Amniotic epithelial cell (primary cell): ENCODE measurements around the gene TMED3.
A peak's percentile ranks its signal among the peaks of the same experiment; 100 is the strongest.

Experiments
- DNase-seq: peaks from one replicate; pipeline ENCODE4 v3.0.0-alpha.2; 2010; ENCODE audit warnings: low read depth

Gene TMED3

DNA sequence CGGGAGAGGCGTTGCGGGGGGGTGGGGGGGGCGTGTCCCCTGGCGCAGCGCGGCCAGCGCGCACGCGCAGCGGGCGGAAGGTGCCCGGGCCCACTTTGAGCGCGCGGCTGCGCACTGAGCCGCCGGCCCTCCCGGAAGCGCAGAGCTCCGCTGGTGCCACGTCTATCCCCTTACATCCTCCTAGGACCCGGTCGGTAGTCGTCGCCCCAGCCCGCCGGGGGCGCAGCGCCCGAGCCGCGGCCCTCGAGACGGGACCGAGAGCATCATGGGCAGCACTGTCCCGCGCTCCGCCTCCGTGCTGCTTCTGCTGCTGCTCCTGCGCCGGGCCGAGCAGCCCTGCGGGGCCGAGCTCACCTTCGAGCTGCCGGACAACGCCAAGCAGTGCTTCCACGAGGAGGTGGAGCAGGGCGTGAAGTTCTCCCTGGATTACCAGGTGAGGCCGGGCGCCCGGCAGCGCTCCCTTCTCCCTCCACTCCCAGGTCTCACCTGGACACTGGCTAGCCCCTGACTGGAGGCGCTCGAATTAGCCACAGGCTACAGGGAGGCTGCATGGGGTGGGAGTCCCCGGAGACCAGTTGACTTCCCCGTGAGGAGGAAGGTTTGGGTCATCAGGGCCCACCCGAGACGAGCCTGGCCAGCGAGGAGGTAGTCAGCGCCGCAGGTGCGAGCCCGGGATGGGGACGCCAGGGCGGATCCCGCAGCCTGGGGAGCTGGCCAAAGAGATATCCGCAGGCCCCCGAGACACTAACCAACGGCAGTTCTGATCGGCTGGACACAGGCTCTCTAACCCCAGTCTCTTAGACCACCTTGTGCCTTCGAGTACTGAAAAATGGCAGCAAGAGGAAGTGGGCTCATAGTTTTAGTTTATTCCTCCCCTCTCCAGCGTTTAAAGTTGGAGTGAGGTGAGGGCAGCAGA is at the start of gene TMED3:
Gene TMED3 (plus strand): TSS at position 128 of the 916 bp plus-strand sequence. CDS start 138 bp downstream, at position 266.
- DNase-seq = peak; percentile 79

DNA sequence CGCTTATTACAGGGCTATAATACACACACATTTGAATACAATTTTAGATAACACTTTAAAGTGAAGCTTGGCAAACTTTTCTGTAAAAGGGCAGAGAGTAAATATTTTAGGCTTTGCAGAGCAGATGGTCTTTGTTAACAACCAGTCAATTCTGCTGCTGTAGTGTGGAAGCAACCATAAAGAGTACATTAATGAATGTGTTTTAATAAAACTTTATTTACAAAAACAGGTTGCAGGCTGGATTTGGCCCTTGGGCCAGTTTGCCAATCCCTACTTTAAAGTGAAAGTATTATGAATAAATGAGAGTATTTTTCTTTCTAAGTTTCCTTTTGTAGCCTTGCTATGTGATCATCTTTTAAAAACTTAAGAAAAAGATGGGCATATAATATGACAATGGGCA is 49.1 kb upstream of the TMED3 start:
- DNase-seq = no peak

DNA sequence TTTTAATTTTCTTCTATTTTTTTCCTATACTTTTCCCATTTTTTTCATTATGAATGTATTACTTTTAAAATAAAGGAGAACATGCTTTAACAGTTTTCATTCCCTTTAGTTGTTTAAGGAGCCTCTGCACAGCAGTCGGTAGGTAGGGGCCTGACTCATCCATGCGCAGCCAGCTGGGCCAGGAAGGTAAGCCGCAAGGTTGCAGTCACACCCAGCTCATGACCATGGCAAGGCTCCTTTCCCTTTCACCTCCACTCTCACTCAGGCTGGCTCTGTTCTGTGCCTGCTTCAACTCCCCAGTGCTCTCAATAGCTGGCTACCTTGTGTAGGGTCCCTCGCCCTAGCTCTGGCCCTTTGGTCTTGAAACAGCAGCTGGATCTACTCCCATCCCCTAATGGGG is 45.7 kb upstream of the TMED3 start:
- DNase-seq = no peak

DNA sequence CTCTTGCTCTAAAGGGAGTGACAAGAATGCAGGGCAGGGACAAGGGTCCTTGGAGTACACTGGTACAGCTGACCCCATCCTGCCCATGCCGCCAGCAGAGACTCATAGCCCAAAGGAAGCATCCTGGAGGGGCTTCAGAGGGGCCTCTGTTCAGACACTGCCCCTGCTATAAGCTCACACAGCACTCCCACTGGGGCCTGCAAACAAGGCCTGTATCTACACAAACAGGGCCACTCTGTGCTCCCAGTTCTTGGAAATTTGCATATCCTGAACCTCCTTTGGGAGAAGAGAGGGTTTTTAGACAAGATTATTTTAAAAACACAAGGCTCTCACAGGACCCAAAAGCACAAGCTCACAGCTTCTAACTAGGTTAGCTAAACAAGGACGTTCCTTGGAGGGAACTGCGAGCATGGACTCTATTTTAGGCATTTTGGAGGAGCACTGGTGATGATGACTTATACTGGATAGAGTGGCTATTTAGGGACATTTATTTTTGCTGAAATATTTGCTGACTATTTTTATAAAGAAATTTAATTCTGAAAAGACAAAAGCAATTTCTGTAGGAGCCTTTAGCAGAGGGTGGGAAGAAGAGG is 44.8 kb upstream of the TMED3 start:
- DNase-seq = no peak

DNA sequence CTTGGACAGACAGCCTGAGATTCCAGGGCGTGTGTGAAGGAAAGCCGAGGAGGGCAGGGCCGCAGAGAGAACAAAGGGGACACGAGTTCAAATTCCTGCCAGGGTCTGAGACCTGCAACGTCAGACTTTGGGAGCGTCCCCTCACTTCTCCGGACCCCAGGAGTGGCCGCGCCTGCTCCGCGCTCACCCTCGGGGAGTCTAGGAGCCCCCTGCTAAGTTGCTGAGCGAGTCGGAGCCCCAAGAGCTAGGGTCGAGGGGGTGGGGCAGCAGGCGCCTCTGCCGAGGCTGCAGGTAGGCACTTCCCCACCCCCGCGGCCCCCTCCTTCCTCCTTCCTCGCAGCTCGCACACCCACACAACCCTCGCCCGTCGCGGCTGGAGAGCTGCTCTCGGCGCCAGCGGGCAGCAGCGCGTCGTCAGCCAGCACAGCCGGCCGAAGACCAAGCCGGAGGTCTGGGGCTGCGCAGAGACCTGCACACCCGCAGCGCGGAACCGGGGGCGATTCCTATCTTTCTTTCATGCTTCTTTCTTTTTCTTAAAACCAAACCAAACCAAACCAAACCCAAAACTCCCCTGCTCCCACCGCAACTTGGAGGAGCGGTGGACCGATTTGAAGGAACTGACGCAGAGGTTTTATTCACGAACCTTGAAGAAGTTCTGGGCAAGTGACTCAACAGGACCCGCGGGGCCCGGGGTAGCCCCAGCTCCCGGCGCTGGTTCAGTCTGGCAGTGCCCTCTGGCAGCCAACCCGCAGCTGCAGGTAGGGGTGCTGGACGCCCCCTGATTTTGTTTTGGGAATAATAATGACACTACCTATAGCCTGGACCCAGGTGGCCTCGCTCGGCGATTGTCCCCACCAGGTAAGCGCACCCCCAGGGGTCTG is 28.3 kb upstream of the TMED3 start, which contains the start of gene ANKRD34C:
Gene ANKRD34C (plus strand): TSS at position 352 of the 881 bp plus-strand sequence. CDS start 10,563 bp downstream, outside the sequence.
- no peak for DNase-seq

DNA sequence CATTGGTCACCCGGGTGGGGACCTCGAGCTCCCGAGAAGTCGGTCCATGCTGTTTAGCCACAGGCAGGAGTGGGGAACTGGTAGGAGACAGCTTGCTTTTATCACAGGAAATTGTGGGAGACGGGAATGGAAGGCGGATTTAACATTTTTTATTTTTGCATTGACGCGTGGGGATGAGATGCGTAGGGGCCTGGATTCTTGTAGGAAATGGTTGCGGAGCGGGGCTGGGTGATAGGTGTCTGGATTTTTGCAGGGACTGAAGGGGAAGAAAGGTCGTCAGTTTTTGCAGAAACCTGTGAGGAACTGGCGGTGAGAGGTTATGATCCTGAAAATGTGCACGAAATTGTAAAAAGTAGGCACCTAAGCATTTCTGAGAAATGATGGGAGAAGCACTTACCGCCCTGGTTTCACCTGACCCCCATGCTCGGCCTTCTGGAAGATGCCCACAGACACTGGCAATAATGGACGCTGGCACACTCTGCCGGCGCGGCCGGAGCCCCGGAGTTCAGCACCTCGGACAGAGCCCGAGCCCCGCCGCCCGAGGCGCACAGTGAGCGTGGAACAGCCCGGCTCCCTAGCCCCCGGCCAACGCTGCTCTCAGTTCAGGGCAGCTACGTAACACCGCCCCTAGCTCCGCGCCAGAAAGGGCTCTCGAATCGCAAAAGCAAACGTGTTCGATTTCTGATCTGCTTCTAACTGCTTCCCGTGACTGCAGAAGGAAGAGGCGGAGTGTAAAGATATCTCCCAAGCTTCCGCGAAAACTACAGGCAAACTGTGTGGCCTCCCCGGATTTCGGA is 27.5 kb upstream of the TMED3 start:
- peak; percentile 26 for DNase-seq

DNA sequence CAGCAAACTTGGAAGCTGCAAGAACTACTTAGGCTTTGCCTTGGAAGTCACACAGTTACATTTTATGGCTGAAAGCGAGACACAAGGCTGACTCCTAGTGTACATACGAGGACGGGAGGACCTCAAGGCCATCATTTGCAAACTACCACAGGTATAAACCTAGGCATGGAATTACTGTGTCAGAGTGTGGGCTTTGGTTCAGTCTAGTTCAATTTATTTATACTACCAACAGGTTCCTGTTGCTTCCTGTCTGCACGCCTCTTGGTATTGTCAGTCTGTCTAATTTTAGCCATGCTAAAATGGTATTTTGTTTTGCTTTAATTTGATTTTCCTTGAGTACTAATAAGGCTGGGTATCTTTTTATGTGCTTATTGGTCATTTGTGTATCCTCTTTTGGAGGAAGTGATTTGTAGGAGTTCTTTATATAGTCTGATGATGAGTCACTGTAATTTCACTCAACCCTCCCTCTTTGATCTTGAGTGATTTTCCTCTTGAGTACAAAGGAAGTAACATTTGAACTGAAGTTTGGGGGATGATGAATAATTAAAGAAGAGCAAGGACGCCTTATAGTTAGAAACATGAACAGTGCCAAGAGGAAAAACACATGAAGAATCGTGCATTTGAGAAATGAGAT is 20.2 kb upstream of the TMED3 start:
- no peak for DNase-seq

DNA sequence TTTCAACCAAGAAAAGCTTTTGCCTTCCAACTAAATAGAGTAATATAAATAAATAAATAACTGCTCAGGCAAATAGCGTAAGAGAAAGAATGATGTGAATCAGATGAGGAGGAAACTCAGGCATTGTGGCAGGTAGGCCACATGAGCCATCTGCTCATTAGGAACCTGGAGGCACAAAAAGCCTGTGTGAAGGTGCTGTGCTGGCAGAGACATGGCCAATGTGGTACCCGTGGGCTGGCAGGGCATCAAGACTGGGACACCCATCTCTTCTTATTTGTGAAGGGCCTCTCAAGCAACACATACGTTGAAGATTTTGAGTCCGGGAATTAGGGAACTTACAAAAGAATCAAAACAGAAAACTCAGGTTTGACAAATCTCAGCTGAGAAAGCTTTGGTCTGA is 18.9 kb upstream of the TMED3 start:
- DNase-seq = no peak

DNA sequence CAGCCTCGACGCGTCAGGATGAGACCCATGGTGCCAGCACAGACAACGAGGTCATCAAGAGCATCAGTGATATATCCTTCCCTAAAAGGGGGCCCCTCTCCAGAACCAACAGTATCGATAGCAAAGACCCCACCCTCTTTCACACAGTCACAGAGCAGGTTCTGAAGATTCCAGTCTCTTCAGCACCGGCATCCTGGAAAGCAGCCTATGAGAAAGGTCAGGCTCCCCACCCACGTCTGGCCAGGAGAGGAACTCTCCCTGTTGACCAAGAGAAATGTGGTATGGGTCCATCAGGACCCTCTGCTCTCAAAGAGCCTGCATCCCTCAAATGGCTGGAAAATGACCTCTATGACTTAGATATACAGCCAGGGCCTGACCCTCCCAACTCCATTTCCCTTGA is 16.8 kb upstream of the TMED3 start:
- DNase-seq = no peak

DNA sequence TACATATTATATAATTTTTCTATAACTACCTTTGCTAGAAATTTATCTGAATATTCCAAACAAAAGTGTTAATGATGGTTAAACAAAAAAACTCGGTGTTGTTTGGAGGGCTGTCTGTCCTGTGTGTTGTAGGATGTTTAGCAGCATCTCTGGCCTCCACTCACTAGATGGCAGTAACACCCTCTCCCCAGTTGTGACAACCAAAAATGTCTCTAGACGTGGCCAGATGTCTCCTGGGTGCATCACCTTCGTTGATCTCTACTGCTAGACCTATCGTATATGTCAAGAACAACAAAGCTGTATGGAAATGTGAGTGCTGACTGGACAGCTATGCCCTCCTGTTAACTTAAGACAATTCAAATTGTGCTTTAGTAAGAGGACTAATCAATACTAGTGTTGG is 14.3 kb upstream of the TMED3 start:
- no peak for DNase-seq

DNA sequence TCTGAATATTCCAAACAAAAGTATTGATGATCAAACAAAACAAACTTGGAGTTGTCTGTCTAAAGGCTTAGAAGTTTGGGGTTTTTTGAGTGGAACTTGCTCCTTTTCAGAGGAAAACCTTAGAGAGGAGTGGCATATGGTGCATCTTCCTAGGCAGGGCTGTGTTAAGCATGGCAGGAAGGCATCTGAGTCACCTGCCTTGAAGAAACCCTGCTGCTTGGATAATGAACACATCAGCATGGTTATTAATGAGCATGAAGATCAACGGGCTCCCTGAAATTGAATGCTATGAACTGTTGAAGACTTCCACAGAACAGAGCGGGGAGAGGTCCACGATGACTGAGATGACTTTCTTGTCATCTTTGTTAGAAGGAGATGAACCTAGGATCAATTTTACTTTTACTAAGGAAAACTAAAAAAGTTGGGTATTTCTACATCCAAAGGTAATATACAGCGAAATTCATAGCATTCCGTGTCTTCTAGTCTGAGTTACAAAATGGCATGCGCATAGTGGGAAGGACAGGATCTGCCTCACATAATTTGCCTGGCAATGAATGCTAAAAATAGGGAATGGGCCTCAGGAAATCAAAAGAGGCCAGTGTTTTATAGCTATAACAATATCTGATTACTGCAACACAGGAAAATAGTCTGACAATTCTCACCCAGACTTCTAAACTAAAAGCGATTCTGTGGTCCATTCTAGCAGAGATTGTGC is 11.6 kb upstream of the TMED3 start:
- no peak for DNase-seq

DNA sequence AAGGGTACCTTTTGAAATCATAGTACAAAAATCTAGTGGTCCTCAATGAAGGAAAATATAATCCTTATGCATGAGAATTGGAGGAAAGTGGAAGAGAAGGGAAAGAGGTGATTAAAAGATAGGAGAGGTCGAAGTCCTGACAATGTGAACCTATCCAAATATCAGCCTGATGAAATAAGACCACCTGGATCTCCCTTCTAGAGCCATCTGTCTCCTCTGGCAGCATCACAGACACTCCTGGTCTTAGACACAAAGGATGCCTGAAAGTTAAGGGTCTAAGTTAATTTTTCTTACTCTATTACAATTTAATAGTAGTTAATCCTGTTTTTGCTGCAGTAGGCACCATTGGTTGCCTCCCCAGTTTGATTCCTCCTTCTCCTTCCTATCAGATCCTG is 11.1 kb upstream of the TMED3 start:
- no peak for DNase-seq

DNA sequence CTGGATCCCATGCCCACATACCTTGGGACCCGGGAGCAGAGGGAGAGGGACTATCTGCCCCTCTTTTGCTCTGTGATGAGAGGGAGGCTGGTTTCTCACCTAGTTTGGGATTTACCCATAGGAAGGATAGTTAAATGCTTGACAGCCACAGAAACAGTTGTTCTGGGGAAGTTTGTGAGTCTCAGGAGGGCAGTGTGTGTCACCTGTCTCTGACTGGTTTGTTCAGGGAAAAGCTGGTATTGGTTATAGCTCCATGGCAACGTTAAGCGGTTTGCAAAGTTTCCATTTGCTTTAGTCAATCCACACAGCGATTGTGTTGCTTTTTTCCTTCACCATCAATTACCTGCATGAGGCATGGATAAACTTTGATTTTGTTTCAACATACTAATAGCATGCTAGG is 3.7 kb upstream of the TMED3 start:
- DNase-seq = no peak

DNA sequence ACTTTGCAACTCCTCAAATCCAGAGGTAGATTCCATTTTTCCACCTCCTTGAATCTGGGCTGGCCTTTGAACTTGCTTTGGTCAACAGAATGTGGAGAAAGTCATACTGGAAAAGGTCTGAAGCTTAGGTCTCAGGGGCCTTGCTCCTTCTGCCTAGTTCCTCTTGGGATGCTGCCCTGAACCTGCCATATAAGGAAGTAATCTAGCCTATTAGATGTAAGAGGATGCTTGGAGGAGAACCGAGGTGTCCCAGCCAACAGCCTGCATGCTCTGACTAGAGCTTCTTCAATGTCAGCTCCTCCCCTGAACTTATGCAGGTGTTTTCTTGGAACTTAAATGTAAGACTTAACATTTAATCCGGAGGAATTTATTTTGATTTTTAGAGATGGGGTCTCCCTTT is 2.0 kb upstream of the TMED3 start:
- DNase-seq = no peak

DNA sequence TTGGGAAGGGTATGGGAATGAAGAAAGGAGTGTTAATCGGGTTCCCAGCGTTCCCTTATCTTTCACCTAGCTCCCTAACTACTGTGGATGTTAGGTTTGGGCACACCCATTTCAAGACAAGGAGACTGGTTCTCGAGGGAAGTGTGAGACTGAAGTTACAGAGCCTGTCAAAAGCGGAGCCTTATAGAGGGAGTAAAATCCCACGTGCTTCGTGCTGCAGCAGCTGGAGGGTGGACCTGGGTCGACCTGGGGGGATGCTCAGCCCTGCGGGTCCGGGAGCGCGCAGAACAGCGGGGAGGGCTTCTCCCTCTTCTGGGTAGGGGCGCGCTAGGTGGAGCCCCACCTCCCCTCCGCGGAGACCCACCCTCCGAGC is 314 bp upstream of the TMED3 start:
- DNase-seq = peak; percentile 25

DNA sequence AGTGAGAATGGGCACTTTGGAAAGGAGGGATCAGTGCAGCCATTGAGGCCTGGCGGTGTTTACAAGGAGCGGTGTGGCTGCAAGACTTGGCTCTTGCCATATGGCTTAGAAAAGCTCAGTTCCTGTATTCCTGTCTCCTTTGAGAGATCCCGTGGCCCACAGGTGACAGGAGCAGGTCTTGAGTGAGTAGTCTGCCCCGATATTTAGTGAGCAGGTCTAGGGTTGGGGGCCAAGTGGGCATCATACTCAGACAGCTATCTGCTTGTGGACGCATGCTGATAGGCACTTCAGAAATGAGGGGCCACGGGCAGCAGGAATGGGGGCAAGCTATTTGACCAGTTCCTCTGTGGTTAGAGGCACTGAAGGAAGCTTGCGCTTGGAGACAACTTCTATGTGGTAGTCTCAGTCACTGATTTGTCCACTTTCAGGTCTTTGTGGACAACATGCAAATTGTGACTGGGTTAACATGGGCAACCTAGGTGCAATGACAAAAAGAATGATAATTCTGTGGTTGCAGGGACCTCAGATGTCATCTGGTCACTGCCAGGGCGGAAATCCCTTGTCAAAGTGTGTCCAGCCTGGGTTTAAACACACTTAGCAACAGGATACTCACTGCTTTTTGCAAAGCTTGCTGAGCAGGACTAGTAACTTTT is 1.1 kb downstream of the TMED3 start:
- DNase-seq = no peak

DNA sequence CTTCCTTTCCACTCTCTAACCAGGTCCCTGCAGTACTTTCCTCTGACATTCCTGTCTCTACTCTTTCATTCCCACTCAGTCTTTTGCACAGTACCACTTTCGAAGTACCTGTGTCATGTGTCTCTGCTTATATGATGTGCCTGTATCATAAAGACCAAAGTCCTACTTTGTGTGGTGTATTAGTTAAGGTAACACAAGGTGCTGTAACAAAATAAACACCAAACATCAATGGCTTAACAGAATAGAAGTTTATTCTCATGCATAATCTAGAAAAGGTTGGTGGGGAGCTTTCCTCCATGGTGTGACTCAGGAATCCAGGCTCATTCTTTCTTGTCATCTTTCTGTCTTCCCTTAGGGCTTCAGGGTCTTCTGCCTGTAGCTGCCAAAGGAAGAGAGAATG is 3.3 kb downstream of the TMED3 start:
- no peak for DNase-seq

DNA sequence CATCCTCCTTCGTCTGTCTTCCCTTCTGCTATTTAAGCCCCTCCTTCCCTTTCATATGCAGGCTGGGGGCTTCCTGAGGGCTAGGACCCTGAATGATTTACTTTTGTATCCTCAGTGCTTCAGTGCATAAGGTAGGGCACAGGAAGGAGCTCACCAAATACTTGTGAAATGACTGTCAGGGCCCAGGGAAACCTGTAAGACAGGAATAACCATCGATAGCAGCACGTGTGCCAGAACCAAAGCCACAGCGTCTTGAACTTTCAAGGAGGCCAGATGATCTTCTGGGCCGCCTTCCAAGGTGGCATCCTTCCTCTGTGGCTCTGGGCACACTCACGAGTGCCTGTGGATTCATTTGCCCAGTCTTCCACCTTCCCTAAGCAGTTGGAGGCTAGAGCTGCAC is 3.9 kb downstream of the TMED3 start:
- no peak for DNase-seq

DNA sequence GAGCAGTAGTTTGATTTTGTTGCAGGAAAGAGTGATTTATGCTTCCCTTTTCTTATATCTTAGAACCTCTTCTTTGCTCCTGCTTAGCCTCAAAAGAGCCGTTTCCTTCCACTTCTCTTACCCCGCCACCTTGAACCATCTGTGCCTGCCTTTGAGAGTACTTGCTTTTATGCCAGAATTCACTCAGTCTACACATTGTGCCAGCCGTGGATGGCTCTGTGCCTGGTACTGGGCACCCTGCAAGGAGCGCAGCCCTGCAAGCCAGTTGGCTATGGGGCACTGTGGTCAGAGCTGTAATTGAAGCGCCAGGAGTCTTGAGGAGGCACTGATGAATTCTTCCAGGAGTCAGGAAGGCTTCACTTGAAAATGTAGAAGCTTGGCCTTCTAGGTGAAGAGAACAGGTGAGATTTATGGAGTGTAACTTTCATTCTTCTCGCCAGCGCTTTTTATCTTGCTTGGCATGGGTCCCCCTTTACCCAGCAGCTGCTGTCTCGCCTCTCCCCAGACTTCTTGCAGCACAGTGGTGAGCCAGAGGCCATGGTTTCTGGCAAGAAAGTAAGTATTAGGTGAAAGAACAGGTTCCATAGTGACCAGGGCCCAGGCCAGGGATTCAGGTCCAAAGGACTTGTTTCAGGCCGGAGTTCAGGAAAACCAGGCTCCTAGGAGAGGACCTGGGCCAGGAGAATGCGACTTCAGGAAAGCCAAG is 4.9 kb downstream of the TMED3 start:
- no peak for DNase-seq
